ENCODE results near the gene UVSSA. TPM values are rescaled to one million over a fixed set of nuclear protein-coding genes. Genes with fewer than 3 reads are reported as not detected.

Gene UVSSA
- total RNA-seq (2011; cell fraction: chromatin; rRNA removed; ENCODE audit: low replicate concordance) = 74.2 and 130 TPM in 2 replicates
- 56.7 and 60.5 TPM in 2 replicates for total RNA-seq (2011; cell fraction: nucleolus; rRNA removed)
- 48.0 and 51.4 TPM in 2 replicates for total RNA-seq (2011; cell fraction: nucleoplasm; rRNA removed)
- 4.5 and 5.4 TPM in 2 replicates for total RNA-seq (2014; rRNA removed)
- 1.5 TPM in 2 replicates for total RNA-seq (2014; rRNA removed; fragmentation: Illumina TruSeq; extraction: Trizol)
- 2.6 and 2.9 TPM in 2 replicates for total RNA-seq (2015; rRNA removed; fragmentation: Illumina TruSeq; extraction: Trizol)
- 12.4 and 14.6 TPM in 2 replicates for total RNA-seq (2021)
- polyA plus RNA-seq (2011; rRNA removed) = 3.5 and 7.2 TPM in 2 replicates
- polyA plus RNA-seq (2011; cell fraction: cytosol; rRNA removed) = 3.2 and 3.4 TPM in 2 replicates
- polyA plus RNA-seq (2011; cell fraction: nucleus; rRNA removed) = 46.4 and 58.8 TPM in 2 replicates
- 5.4 and 8.3 TPM in 2 replicates for polyA plus RNA-seq (2012)
- polyA plus RNA-seq (2014; fragmentation: Illumina TruSeq; extraction: Trizol) = 3.3 and 4.7 TPM in 2 replicates
- under 1 TPM; 0.21 to 0.27 TPM for polyA plus RNA-seq (2014; fragmentation: Nextera tagmentation; extraction: Ambion mirVana)
- 5.8 and 9.2 TPM in 2 replicates for polyA plus RNA-seq (2014; rRNA removed)
- polyA minus RNA-seq (2011; rRNA and poly(A)+ RNA removed) = 2.9 and 3.6 TPM in 2 replicates
- polyA minus RNA-seq (2011; cell fraction: cytosol; rRNA and poly(A)+ RNA removed) = 3.3 TPM in 2 replicates
- 12.8 and 18.4 TPM in 2 replicates for polyA minus RNA-seq (2011; cell fraction: nucleus; rRNA and poly(A)+ RNA removed)
- Bru-seq, nascent RNA = percentile 58 among the genes with signal in this experiment
- percentile 58 among the genes with signal in this experiment for BruChase-seq, experiment 1, labeled RNA remaining after a 2-hour chase
- percentile 63 among the genes with signal in this experiment for BruChase-seq, experiment 2, labeled RNA remaining after a 6-hour chase
- long read RNA-seq, experiment 1, full-length matches to known transcripts = 6 of 32 reads
- long read RNA-seq, experiment 1, partial matches to known transcripts = 8 of 32 reads
- long read RNA-seq, experiment 1, other reads (novel, unspliced or antisense) = 18 of 32 reads
- long read RNA-seq, experiment 2, full-length matches to known transcripts = 1 of 7 reads
- long read RNA-seq, experiment 2, partial matches to known transcripts = 1 of 7 reads
- long read RNA-seq, experiment 2, other reads (novel, unspliced or antisense) = 5 of 7 reads
- long read RNA-seq, experiment 3, partial matches to known transcripts = 0 of 1 reads
- long read RNA-seq, experiment 3, other reads (novel, unspliced or antisense) = 1 of 1 reads

DNA sequence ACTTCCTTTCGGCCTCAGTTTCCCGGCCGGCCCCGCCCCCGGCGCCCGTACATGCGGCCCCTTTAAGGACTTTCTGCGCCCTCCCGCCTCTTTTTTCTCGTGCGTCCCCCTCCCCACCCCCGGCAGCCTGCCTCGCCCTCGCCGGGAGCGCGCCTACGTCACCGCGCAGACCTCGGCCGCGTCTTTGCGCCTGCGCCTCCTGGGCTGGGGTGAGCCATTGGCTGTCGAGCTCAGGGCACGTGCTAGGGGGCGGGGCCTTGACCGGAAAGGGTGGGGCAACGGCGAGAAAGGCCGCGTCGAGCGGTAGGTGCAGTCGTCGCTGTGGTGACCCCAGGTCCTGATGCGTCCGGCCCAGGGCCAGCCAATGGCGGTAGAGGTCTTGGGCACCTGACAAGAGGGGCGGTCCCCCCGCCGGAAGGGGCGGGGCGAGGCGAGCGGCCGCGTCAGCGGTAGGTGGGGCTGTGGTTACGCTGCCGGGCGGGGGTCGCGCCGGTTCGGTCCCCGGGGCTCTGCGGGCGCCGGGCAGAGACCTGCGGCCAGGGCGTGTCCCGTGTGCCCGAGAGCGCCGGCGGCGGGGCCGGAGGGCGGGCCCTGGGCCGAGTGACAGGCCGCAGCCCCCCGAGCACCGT lies at the start of gene UVSSA:
Gene UVSSA, plus strand, starts transcription at position 428 of the 629 bp plus-strand sequence. CDS start 884 bp downstream, outside the sequence.
- H3K27ac ChIP-seq (ENCODE audit: extremely low read depth, low read depth, low read length) = peak within 1 kb of the TSS; percentile 95
- no TSS peak for BruUV-seq (replicated peaks)
- FAIRE-seq = peak; percentile 98
- 0 out of 2 replicates have a peak, but pooled peaks cover 1% of the 10 kb centered on the region for H4K20me1 ChIP-seq (replicated peaks; ENCODE audit: control insufficient read depth, insufficient read depth, low read length)
- peaks cover 11% of the 10 kb centered on the region; the same call in 2 of the 3 replicates for H3K36me3 ChIP-seq (ENCODE audit: control insufficient read depth, insufficient read depth, low read length)
- no peaks in the 10 kb centered on the region for H3K9me3 ChIP-seq (replicated peaks; ENCODE audit: control insufficient read depth, insufficient read depth, low read depth, low read length)
- peak; percentile 95 for ATAC-seq
- peaks cover 27% of the 10 kb centered on the region for H3K79me2 ChIP-seq (ENCODE audit: control insufficient read depth, insufficient read depth, low read length)
- ChIA-PET POLR2A (interaction anchor here (0.5 to 1.9 kb wide), 6 partner anchors 9 to 518 kb away, joined by 3 to 8 read pairs (median 4); partner anchors contain the start of genes CTBP1 and MAEA), CTCF (ENCODE audit: low intra/inter-chr PET ratio) (no interaction called here)
- H3K4me3 ChIP-seq = peak within 1 kb of the TSS; percentile 95
- peak; percentile 98 to 100 (median 99) for DNase-seq (ENCODE audit: extremely low read depth in 1 of 4, low spot score in 3 of 4)
- intact Hi-C loops (cut with micrococcal nuclease) = loop anchor here (1.0 to 2.0 kb wide), 4 partner anchors 58 to 217 kb away; partner anchors contain the start of gene MAEA
- peak within 1 kb of the TSS; percentile 97 for H3K4me2 ChIP-seq (ENCODE audit: insufficient read depth, low read length)
- in situ Hi-C loops (cut with MboI) = no loop called here
- no peaks in the 10 kb centered on the region for H3K27me3 ChIP-seq (ENCODE audit: control insufficient read depth in 2 of 2, insufficient read depth in 2 of 2, low read length in 2 of 2)
- peaks cover 10 to 55% of the 10 kb centered on the region in 2 experiments for H3K4me1 ChIP-seq (replicated peaks in 1 of 2; ENCODE audit: control insufficient read depth in 2 of 2, insufficient read depth in 2 of 2, low read length in 2 of 2)
- peak within 1 kb of the TSS; percentile 92 to 97 for H3K9ac ChIP-seq (ENCODE audit: insufficient read depth in 1 of 2, low read depth in 2 of 2, low read length in 2 of 2)
- peaks cover under 1% of the 10 kb centered on the region for H3K9me1 ChIP-seq (ENCODE audit: control insufficient read depth, insufficient read depth, low read length)
- 1% methylated on average over 40 of the region's 76 CpGs for WGBS (ENCODE audit: insufficient coverage, low coverage, missing lambda C conversion rate)
- peak within 1 kb of the TSS; percentile 94 for H2AFZ ChIP-seq (ENCODE audit: low read depth, low read length)
- TF ChIP-seq KDM1A (IDR thresholded peaks at IDR 0.05) (no peak), SRF (CRISPR knock-in tag; IDR thresholded peaks at IDR 0.05) (peak in 1 of 2 experiments; percentile 69; a peak in 2 of 4 replicates), ZNF75A (CRISPR knock-in tag; IDR thresholded peaks at IDR 0.05) (no peak), DIDO1 (tag; IDR thresholded peaks at IDR 0.05; ENCODE audit: low read depth) (no peak), CHAMP1 (IDR thresholded peaks at IDR 0.05) (no peak), ATF7 (IDR thresholded peaks at IDR 0.05) (peak; percentile 93), ZBTB7A (IDR thresholded peaks at IDR 0.05; ENCODE audit: borderline replicate concordance, control insufficient read depth, low read depth, low read length) (peak; percentile 85), ZNF146 (CRISPR knock-in tag; IDR thresholded peaks at IDR 0.05; ENCODE audit: unreplicated experiment) (no peak), HDAC1 (IDR thresholded peaks at IDR 0.05) (no peak; a peak in 1 of 4 replicates), RBBP5 (IDR thresholded peaks at IDR 0.05; ENCODE audit: borderline replicate concordance, insufficient read depth, low read length, poor library complexity, severe bottlenecking) (peak; percentile 20), LARP7 (IDR thresholded peaks at IDR 0.05) (no peak), PHB2 (IDR thresholded peaks at IDR 0.05; ENCODE audit: low read depth) (no peak), CHCHD3 (CRISPR knock-in tag; IDR thresholded peaks at IDR 0.05) (no peak)
- TF ChIP-seq, protein P1, sequence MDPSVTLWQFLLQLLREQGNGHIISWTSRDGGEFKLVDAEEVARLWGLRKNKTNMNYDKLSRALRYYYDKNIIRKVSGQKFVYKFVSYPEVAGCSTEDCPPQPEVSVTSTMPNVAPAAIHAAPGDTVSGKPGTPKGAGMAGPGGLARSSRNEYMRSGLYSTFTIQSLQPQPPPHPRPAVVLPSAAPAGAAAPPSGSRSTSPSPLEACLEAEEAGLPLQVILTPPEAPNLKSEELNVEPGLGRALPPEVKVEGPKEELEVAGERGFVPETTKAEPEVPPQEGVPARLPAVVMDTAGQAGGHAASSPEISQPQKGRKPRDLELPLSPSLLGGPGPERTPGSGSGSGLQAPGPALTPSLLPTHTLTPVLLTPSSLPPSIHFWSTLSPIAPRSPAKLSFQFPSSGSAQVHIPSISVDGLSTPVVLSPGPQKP (CRISPR knock-in tag; IDR thresholded peaks at IDR 0.05) = no peak

Measured in K562 (cell line).